Epithelial cell of proximal tubule (primary cell): Measurements from ENCODE around the gene FBXW5. TPM values are rescaled to one million over a fixed set of nuclear protein-coding genes. Genes with fewer than 3 reads are reported as not detected.

ENCODE experiments used
- DNase-seq: peaks from one replicate; pipeline ENCODE4 v3.0.0-alpha.2; 2011; ENCODE audit warnings: low read depth
- H3K4me3 ChIP-seq: 2 replicates; pipeline ENCODE4 v1.5.1; 2011; ENCODE audit warnings: low read depth, mild to moderate bottlenecking, low read length
- total RNA-seq: library from RNA; depleted of rRNA; stranded (reverse); fragments of >200 nt; gene quantifications from 2 replicates; pipeline ENCODE4 v1.2.3, GENCODE V29; 2015
- TF ChIP-seq, protein P1 (sequence below): conservative IDR thresholded peaks from 2 replicates; pipeline ENCODE4 v1.5.1; 2012; ENCODE audit warnings: low read depth, mild to moderate bottlenecking, low read length

Gene FBXW5
- total RNA-seq, 1 donor from 2014 or later: 124 TPM

DNA sequence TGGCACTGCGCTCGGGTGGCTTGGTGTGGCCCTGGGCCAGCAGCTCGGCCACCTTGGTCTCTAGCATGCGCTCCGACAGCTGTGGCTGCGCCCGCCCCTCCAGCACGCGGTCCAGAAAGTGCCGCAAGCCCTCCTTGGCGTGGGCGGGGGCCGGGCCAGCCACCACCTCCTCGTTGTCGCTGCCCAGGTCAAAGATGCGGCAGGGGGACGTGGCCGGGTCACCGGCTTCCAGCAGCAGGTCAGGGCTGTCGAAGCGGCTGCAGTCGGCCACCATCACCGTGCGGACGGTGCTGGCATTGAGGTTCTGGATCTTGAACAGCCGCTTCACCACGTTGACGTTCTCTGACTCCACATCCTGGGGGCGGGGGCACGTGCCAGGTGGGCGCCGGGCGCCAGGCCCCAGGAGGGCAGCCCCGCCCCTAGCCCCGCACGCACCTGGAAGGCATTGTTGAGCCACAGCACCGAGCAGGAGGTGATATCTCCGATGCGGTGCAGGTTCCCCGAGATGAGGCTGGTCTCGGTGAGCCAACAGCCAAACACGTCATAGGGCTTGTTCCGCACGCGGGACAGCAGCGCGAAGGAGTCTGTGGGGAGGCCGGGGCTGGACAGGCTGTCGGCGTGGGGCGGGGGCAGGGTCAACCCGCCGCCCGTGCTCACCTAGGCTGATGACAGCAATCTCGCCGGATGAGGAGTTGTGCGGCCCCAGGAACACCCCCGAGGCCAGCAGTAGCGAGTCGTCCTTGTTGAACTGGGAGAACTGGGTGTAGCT is 2.2 kb downstream of the FBXW5 start:
- H3K4me3 ChIP-seq: no peak overlapping the region
- DNase-seq: no peak
- TF ChIP-seq, protein P1, sequence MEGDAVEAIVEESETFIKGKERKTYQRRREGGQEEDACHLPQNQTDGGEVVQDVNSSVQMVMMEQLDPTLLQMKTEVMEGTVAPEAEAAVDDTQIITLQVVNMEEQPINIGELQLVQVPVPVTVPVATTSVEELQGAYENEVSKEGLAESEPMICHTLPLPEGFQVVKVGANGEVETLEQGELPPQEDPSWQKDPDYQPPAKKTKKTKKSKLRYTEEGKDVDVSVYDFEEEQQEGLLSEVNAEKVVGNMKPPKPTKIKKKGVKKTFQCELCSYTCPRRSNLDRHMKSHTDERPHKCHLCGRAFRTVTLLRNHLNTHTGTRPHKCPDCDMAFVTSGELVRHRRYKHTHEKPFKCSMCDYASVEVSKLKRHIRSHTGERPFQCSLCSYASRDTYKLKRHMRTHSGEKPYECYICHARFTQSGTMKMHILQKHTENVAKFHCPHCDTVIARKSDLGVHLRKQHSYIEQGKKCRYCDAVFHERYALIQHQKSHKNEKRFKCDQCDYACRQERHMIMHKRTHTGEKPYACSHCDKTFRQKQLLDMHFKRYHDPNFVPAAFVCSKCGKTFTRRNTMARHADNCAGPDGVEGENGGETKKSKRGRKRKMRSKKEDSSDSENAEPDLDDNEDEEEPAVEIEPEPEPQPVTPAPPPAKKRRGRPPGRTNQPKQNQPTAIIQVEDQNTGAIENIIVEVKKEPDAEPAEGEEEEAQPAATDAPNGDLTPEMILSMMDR: no peak

DNA sequence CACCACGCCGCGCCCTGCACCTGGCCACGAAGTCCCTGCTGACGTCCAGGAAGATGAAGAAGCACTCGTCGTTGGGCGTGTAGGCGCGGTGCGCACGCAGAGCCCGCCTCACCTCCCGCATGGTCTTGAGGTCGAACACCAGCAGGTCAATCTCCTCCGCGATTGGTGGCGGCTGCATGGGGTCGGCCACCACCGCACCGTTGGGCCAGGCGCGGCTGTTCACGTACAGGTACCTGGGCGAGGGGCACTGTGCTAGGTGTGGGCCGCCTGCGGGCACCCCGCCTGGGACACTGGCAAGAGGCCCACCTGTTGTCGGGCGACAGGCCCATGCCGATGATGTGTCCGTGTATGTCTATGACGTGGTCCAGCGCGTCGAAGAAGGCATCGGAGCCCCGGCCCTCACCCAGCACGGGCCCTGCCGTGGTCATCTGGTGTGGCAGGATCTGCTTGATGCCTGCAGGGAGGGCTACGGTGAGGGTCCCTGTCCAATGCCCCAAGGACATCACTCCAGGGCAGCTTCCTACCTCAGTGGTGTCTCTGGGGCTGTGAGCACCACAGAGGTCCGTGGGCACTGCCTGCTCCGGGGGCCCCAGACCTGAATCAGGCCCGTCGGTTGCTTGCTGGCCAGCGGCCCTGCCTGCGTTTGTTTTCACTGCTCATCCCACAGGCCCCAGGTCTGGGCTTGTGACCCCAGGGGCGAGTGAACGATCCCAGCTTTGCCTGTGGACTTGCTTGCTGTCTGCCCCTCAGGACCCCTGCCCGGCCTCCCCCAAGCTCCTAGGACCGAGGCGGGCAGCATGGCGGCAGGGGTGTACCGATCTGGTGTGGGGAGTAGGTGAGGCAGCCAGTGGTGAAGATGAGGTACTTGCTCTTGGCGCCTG is 3.1 kb downstream of the FBXW5 start:
- no peak overlapping the region for H3K4me3 ChIP-seq
- TF ChIP-seq, protein P1: no peak
- DNase-seq: no peak

DNA sequence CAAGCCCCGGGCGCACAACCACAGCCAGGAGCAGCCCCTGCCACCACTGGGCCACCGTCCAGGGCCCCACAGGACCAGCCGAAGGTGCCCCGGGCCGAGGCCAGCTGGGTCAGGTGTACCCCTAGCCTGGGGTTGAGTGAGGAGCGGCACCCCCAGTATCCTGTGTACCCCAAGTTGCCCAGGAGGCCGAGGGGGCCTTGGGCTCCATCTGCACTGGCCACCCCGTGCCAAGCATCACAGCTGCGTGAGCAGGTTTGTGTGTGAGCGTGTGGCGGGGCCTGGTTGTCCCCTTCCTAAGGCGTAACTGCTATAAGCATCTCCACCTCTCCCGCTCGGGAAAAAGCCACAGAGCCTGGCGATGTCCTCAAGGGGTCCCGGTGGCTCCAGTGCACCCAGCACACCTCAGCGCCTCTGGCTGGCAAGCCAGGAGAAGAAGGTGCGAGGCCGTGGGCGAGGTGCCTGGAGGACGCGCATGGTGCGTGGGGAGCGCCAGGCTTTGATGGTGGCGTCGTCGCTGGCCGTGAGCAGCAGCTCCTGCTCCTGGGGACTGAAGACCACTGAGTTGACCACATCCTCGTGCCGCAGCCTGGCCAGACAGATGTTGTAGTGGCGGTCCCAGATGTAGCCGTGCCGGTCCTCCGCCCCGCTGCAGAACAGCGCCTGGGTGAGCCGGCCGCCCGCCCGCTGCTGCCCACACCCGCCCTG is 3.9 kb downstream of the FBXW5 start:
- TF ChIP-seq, protein P1: no peak
- H3K4me3 ChIP-seq: no peak overlapping the region
- no peak for DNase-seq

DNA sequence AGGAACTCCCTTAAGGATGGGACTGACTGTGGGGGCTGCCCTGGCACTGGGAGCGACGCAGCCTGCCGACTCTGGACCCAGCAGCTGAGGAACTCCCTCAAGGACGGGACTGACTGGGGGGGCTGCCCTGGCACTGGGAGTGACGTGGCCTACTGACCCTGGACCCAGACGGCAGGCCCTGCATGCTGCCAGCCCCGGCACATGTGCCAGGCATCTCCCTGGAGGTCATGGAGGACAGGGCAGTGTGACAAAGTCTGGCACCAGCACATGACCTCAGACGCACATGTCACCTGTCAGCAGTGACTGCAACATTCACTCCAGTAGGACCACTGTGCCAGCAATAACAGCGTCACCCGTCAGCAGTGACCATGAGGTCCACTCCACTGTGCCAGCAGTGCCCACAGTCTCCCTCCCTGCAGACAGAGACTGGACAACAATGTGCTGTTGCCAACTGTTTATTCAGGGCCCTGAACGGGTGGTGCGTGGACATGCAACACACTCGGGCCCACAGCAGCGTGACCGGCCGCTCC is 4.5 kb downstream of the FBXW5 start:
- no peak for DNase-seq
- no peak overlapping the region for H3K4me3 ChIP-seq
- TF ChIP-seq, protein P1: no peak

DNA sequence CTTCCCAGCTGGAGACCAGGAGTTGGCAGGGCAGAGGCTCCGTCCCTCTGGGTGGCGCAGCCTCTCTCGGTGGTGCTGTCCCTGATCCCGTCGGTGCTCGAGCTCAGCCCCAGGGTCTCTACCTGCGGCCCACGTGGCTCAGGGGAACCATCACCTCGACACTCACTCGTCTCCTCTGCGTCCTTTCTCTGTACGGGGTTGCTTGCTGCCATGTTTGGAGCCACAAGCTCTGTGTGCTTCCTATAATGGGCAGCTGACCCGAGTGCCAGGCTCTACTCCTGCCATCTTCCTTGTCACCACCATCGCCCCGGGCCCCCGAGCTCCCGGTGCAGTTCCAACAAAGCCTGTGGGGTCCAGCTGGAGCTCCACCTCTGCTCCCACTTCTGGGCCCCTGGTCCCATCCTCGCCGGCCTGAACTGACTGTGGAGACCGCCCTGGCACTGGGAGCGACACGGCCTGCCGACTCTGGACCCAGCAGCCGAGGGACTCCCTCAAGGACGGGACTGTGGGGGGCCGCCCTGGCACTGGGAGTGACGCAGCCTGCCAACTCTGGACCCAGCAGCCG is 5.0 kb downstream of the FBXW5 start:
- no peak for DNase-seq
- no peak overlapping the region for H3K4me3 ChIP-seq
- TF ChIP-seq, protein P1: no peak

DNA sequence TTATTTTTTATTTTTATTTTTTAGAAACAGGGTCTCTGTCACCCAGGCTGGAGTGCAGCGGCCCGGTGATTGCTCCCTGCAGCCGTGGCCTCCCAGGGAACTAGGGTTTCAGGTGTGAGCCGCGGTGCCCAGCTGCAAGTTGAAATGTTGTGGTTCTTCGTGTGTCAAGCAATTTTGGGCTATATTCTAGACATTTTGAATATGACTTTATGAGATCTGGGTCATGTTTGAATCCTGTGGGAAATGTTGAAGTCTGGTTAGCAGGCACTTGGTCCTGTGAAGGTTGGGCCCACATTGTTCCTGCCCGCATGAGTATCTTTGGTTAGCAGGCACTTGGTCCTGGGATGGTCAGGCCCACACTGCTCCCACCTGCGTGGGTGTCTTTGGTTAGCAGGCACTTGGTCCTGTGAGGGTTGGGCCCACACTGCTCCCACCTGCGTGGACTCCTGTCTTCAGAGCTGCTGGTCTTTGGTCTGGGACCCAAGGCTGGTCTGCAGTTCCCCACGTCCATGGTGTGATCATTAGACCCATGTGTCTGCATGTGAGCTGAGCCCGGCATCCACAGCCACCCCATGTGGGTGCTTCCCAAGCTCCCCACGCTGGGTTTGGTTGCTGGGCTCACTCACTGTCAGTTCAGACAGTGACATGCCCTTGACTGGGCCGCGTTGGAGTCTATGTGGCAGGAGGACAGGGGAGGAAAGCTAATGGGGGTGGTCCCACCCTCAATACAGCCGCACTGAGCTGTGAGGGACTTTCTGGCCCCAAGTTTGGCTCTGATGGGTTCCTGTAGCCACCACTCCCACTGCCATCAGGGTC is 7.1 kb downstream of the FBXW5 start:
- no peak for DNase-seq

More for the DNA sequence above, 7.1 kb downstream of the FBXW5 start:
- H3K4me3 ChIP-seq: no peak overlapping the region
- TF ChIP-seq, protein P1: no peak
